AG08395 (cell line): Measurements from ENCODE around the gene UNC119.
"Not testable (repeated sequence)": the region's sequence is repeated elsewhere in the genome, so short reads cannot be mapped to it uniquely, and the experiment has no call there.

Source experiments
- DNase-seq: peaks from one replicate; pipeline ENCODE4 v3.0.0; 2012; ENCODE audit warnings: mixed read lengths, low spot score

The UNC119 gene

DNA sequence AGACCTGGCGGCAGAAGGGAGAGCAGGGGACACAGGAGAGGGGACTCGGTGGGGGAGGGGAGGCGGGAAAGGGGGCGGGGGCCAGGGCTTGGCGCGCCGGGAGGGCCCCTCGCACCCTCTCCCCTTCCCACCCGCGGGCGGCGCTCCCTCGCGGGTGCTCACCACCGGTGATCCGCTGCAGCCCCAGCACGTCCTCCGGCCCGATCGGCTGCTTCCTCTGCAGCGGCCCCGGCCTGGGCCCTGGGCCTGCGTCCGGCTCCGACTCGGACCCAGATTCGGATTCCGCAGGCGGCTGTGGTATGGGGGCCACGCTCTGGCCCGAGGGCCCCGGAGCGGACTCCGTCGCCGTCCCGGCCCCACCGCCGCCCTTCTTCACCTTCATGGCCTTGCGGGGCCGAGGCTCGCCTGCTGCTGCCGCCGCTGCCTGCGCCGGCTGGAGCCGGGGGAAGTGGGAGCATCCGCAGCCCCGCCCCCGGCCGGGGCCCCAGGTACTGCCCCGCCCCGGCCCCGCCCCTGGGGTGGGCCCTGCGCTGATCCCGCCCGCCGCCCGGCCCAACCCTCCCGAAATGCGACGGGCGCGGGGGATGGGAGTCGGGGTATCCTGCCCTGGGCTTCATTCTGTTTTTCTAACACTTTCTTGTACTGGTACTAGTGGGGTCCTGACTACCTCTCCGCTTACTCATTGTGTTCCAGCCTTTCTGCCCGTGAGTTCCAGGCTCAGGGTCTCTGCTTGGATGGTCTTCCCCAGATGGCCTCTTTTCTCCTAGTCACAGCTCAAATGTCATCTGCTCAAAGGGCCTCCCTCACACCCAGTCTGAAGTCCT, at the start of gene UNC119:
Gene UNC119 (minus strand): TSS at position 449 of the 824 bp plus-strand sequence. CDS start 67 bp downstream, at position 382.
- peak; percentile 96 for DNase-seq

DNA sequence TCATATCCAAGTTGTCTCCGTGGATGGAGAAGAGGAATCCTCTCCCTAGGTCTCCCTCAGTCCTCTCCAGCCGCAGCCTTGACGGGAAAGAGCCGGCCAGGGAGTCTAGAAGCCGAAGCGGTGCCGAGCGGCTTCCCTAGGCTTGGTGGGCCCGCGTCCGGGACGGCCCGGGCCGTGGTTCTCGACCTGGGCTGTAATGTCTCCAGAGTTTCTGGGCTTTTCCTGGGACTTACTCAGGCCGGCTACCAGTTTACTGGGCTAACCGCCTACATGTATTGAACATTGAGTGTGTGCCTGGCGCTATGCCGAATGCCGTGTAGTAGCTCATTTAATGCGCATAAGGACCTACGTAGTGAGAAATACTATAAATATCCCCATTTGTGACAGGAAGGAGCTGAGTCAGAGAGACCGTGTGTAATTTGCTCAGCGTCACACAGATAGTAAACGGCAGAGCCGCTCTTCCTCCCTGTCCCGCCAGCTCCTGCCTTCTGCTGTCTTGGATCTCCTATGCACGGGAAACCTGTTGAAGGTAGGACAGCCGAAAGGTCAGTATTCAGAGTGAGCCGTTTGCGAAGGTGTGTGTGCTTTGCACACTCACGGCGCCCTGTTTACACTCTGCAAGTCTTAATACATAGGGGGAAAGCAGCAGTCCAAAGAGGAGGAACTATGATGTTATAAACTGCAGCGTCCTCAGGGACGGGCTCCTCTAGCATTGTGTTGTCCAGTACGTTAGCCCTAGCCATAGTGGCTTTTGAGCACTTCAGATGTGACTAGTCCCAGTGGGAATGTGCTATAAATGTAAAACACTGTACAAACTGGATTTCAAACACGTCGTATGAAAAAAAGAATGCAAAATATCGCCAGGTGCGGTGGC, 47.1 kb upstream of the UNC119 start:
- peak; percentile 85 for DNase-seq

GRCh38 chr17:28598799-28599310, 46.4 kb upstream of the UNC119 start, which contains the start of gene SPAG5:
Gene SPAG5 (minus strand): TSS chr17:28599025. CDS start chr17:28598946, 79 bp downstream.
- peak; percentile 100 for DNase-seq

DNA sequence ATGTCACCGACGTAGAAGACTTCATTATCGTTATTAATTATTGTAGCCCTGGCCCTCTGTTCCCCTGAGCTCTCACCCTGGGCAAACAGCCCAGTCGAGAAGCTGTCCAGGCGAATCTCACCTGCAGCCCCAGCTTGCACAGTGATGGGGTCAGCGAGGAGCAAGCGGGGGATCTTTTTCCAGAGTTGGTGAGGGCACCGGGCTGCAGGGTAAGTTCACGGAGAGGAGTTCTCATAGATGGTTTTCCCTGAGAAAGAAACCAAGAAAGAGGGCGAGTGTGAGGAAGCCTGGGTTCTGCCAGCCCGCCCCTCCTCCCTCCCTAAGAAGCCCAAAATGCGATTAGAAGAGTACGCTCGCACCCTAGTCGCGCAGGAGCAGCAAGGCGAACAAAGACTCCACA, 46.0 kb upstream of the UNC119 start:
- no peak for DNase-seq

GRCh38 chr17:28597606-28598383, 45.4 kb upstream of the UNC119 start:
- no peak for DNase-seq

DNA sequence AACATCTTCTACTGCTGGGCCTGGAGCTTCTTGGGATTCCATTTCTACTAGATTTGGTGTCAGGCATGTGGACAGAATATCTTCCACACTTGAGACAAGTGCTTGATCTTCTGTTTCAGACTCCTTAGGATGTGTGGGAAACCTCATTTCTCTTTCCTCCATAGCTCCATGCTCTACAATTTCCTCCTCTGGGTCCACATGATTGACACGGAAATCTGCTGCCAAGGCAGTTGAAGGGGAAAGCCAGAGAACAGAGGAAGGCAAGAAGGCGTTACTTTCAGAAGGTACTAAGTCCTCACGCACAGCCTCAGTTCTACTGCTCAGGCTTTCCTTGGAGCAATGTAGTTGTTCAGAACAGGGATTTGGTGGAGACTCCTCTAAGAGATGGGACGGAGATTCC, 39.8 kb upstream of the UNC119 start:
- DNase-seq = no peak

DNA sequence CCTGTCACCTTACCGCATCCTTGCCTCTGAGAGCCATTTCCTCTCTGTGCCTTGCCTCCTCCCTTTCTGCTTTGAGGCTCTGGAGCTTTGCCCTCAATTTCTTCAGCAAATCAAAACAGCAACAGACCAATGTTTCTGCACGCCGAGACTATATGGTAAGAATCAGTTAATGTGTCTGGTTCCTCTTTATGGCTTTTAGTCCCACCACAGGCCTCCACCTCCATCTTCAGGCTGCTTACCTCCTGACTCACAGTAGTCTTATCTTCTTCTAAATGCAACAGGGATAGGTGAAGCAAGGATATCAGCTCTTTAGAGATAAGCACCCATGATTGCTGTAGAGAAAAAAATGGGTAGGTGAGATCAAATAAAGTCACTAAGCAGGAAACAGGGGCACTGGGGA, 33.4 kb upstream of the UNC119 start:
- no peak for DNase-seq

GRCh38 chr17:28584434-28584833, 32.0 kb upstream of the UNC119 start:
- no peak for DNase-seq

- no peak for DNase-seq
Observed at GRCh38 chr17:28582513-28582912, 30.1 kb upstream of the UNC119 start.

GRCh38 chr17:28580959-28581358, 28.5 kb upstream of the UNC119 start:
- DNase-seq = no peak

DNA sequence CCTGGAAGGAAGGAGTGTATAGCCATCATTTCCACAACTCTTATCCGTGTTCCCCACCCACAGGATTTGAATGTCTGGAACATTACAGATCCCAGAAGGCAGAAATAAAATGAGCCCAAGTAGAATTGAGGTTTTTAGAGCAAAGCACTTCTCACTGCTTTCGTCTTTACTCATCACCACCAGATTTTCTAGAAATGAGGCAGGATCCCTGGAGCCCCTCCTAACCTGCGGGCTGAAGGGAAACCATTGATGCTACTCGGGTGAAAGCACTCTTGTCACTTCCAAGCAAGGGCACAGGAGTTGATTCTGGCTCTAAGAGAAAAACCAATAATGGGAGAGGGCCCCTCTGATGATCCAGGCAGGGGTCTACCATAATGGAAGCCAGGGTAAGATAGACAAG, 27.1 kb upstream of the UNC119 start:
- no peak for DNase-seq

DNA sequence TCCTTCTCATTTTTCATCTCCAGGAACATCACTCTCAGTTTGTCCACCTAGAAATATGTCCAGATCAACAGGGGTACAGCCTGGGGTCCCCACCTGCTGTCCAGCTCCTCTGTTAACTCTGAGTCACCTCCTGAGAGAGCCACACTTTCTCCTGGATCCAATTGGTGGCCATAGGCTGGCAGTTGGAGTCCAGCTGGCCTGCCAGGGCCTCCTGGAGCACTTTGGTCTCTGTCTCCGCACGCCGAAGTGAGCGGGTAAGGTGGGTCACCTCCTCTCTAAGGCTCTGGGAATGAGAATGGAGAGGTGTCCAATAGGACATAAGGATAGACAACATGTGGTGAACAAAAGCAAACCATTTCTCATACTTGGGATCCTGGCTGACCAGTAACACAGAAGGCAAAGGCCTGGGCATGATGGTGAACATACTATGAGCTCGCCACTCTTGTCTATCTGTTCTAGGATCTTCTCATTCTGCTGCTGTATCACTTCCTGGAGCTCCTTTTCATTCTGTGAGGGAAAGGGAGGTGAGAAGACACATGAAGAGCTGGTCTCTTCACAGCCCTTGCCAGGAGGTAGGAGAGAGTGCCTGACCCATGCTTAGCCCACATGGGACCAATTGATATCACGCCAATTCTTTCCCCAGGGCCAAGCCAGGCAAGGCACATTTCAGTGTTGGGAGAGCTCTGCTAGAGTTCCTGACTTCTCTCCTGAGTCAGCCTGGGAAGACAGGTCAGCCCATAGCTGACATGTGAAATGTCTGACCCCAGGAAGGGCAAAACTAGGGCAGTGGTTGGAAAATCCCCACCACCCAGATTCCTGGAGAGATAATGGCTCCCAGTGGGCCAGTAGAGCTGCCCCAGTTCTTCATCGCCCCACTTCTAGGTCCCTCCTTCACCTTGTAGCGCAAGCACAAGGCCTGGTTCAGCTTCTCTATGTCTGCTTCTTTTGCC, 26.1 kb upstream of the UNC119 start:
- no peak for DNase-seq

GRCh38 chr17:28577466-28577824, 25.0 kb upstream of the UNC119 start:
- DNase-seq = no peak

GRCh38 chr17:28576758-28577465, 24.5 kb upstream of the UNC119 start, which contains the start of gene ALDOC:
Gene ALDOC (minus strand): TSS chr17:28576895. CDS start chr17:28575532, 1,363 bp downstream.
- peak; percentile 99 for DNase-seq

DNA sequence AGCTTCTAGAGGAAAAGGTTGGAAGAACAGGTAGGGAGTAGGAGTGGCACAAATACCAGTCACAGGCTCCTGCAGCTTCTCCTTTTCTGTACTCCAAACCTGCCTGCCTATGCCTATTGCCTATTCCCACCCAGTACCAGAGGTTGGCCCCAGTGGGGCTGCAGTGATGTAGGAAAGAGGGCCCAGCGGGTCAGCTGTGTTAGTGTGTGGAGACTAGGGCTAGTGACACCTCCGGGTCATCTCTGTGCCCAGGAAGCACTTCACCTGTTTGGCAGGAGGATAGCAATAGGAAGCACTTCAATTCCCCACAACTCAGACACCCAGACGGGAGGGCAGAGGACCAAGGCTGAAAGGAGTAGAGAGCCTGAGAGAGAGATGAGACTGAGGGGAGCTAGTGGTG, 23.6 kb upstream of the UNC119 start:
- not testable (repeated sequence) for DNase-seq

GRCh38 chr17:28575126-28575795, 22.8 kb upstream of the UNC119 start:
- DNase-seq = no peak

DNA sequence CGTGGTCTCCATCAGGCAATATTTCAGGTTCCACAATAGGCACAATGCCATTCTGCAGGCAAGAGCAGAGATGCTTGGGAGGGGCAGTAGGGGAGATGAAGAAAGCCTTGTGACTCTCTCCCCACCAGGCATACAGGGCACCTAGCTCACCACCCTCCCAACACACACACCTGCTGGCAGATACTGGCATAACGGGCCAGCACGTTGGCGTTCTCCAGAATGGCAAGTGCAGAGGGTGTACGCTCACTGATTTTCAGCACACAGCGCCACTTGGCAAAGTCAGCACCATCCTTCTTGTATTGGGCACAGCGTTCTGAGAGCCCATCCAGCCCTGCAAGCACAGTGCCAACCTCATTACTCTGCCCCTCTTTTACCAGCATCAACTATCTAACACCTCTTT, 22.1 kb upstream of the UNC119 start:
- no peak for DNase-seq

GRCh38 chr17:28573966-28574480, 21.6 kb upstream of the UNC119 start:
- DNase-seq = no peak

- no peak for DNase-seq
Observed at GRCh38 chr17:28573521-28573920, 21.1 kb upstream of the UNC119 start.
